Activated T-helper 2 cell treated with anti-CD3 and anti-CD28 coated beads, Interferon-gamma antibody, Interleukin-2, Interleukin-4, amounts not matched to agents 10 μg/mL and 5 μg/mL and 100 μg/mL, durations not matched to agents 14 hours and 24 hours and 36 hours (primary cell): ENCODE data around the gene LRRTM4. TPM values are rescaled to one million over a fixed set of nuclear protein-coding genes. Genes with fewer than 3 reads are reported as not detected.
"Not testable (repeated sequence)": the region's sequence is repeated elsewhere in the genome, so short reads cannot be mapped to it uniquely, and the experiment has no call there.

Experiments
- DNase-seq: peaks from one replicate; pipeline ENCODE4 v3.0.0; 2021; ENCODE audit warnings: low spot score
- H3K27ac Mint-ChIP-seq: one replicate; pipeline ENCODE4 v1.8.0; 2021; ENCODE audit warnings: mixed read lengths
- H3K27me3 Mint-ChIP-seq: one replicate; pipeline ENCODE4 v1.8.0; 2021; ENCODE audit warnings: low read depth, mixed read lengths
- H3K36me3 Mint-ChIP-seq: one replicate; pipeline ENCODE4 v1.8.0; 2021; ENCODE audit warnings: low read depth, mixed read lengths
- H3K4me1 Mint-ChIP-seq: one replicate; pipeline ENCODE4 v1.8.0; 2021; ENCODE audit warnings: low read depth, mixed read lengths
- H3K4me3 Mint-ChIP-seq: one replicate; pipeline ENCODE4 v1.8.0; 2021; ENCODE audit warnings: low read depth, mild to moderate bottlenecking, moderate library complexity, mixed read lengths
- H3K9me3 Mint-ChIP-seq: one replicate; pipeline ENCODE4 v1.8.0; 2021; ENCODE audit warnings: mixed read lengths
- intact Hi-C: fragments of 100-400 bp; cut with micrococcal nuclease; formaldehyde crosslinking; loops from one replicate; pipeline ENCODE4 v1.15.1; 2023
- total RNA-seq: library from RNA; stranded (reverse); gene quantifications from 2 replicates; pipeline ENCODE4 v1.2.3, GENCODE V29; 2022

The LRRTM4 gene
- total RNA-seq, 1 donor from 2014 or later = not detected

GRCh38 chr2:77108915-77109314 lies 413.3 kb downstream of the LRRTM4 start:
- Mint-ChIP-seq H3K27ac (no peak overlapping the region), H3K9me3 (peaks cover 48% of the 10 kb centered on the region), H3K4me1 (no peaks in the 10 kb centered on the region), H3K36me3 (no peaks in the 10 kb centered on the region), H3K4me3 (no peak overlapping the region), H3K27me3 (no peaks in the 10 kb centered on the region)
- intact Hi-C loops = no loop called here
- DNase-seq = no peak

GRCh38 chr2:77105008-77105407 lies 417.2 kb downstream of the LRRTM4 start:
- no peak for DNase-seq
- Mint-ChIP-seq H3K9me3 (peaks cover 43% of the 10 kb centered on the region), H3K4me1 (no peaks in the 10 kb centered on the region), H3K27me3 (no peaks in the 10 kb centered on the region), H3K36me3 (no peaks in the 10 kb centered on the region), H3K4me3 (no peak overlapping the region), H3K27ac (no peak overlapping the region)
- intact Hi-C loops = no loop called here

GRCh38 chr2:77104554-77104953 lies 417.6 kb downstream of the LRRTM4 start:
- H3K27me3 Mint-ChIP-seq = no peaks in the 10 kb centered on the region
- intact Hi-C loops = no loop called here
- DNase-seq = no peak
- peaks cover 41% of the 10 kb centered on the region for H3K9me3 Mint-ChIP-seq
- no peak overlapping the region for H3K27ac Mint-ChIP-seq
- H3K4me1 Mint-ChIP-seq = no peaks in the 10 kb centered on the region
- H3K36me3 Mint-ChIP-seq = no peaks in the 10 kb centered on the region
- no peak overlapping the region for H3K4me3 Mint-ChIP-seq

- no peak for DNase-seq
- no peak overlapping the region for H3K27ac Mint-ChIP-seq
- H3K36me3 Mint-ChIP-seq = no peaks in the 10 kb centered on the region
- intact Hi-C loops = no loop called here
- H3K4me3 Mint-ChIP-seq = no peak overlapping the region
- peaks cover 31% of the 10 kb centered on the region for H3K9me3 Mint-ChIP-seq
- H3K4me1 Mint-ChIP-seq = no peaks in the 10 kb centered on the region
- H3K27me3 Mint-ChIP-seq = no peaks in the 10 kb centered on the region
Observed at GRCh38 chr2:77102927-77103326, 419.2 kb downstream of the LRRTM4 start.

GRCh38 chr2:77101796-77102452 lies 420.3 kb downstream of the LRRTM4 start:
- Mint-ChIP-seq H3K27me3 (no peaks in the 10 kb centered on the region), H3K9me3 (peaks cover 33% of the 10 kb centered on the region), H3K4me3 (no peak overlapping the region), H3K36me3 (no peaks in the 10 kb centered on the region), H3K4me1 (no peaks in the 10 kb centered on the region), H3K27ac (no peak overlapping the region)
- DNase-seq = no peak
- intact Hi-C loops = no loop called here

GRCh38 chr2:77099961-77100360 lies 422.2 kb downstream of the LRRTM4 start:
- H3K4me3 Mint-ChIP-seq = no peak overlapping the region
- DNase-seq = no peak
- H3K36me3 Mint-ChIP-seq = no peaks in the 10 kb centered on the region
- intact Hi-C loops = no loop called here
- H3K27ac Mint-ChIP-seq = no peak overlapping the region
- peaks cover 34% of the 10 kb centered on the region for H3K9me3 Mint-ChIP-seq
- H3K4me1 Mint-ChIP-seq = no peaks in the 10 kb centered on the region
- H3K27me3 Mint-ChIP-seq = no peaks in the 10 kb centered on the region

- H3K9me3 Mint-ChIP-seq = peaks cover 33% of the 10 kb centered on the region
- H3K36me3 Mint-ChIP-seq, H3K4me3 Mint-ChIP-seq, intact Hi-C loops, H3K27ac Mint-ChIP-seq, H3K4me1 Mint-ChIP-seq, H3K27me3 Mint-ChIP-seq, DNase-seq: not testable (repeated sequence)
Observed at GRCh38 chr2:77095525-77095924, 426.7 kb downstream of the LRRTM4 start.

GRCh38 chr2:77095096-77095495 lies 427.1 kb downstream of the LRRTM4 start:
- Mint-ChIP-seq H3K4me3 (no peak overlapping the region), H3K27ac (no peak overlapping the region), H3K27me3 (no peaks in the 10 kb centered on the region), H3K4me1 (no peaks in the 10 kb centered on the region), H3K36me3 (no peaks in the 10 kb centered on the region), H3K9me3 (peaks cover 35% of the 10 kb centered on the region)
- no peak for DNase-seq
- intact Hi-C loops = no loop called here

GRCh38 chr2:77088424-77088823 lies 433.8 kb downstream of the LRRTM4 start:
- intact Hi-C loops, H3K27ac Mint-ChIP-seq, DNase-seq, H3K27me3 Mint-ChIP-seq, H3K4me1 Mint-ChIP-seq, H3K36me3 Mint-ChIP-seq, H3K4me3 Mint-ChIP-seq: not testable (repeated sequence)
- peaks cover 31% of the 10 kb centered on the region for H3K9me3 Mint-ChIP-seq

GRCh38 chr2:77087987-77088414 lies 434.2 kb downstream of the LRRTM4 start:
- no peak for DNase-seq
- Mint-ChIP-seq H3K36me3 (no peaks in the 10 kb centered on the region), H3K4me1 (no peaks in the 10 kb centered on the region), H3K27ac (no peak overlapping the region), H3K9me3 (peaks cover 28% of the 10 kb centered on the region), H3K27me3 (no peaks in the 10 kb centered on the region), H3K4me3 (no peak overlapping the region)
- intact Hi-C loops = no loop called here

- H3K4me1 Mint-ChIP-seq = no peaks in the 10 kb centered on the region
- H3K36me3 Mint-ChIP-seq = no peaks in the 10 kb centered on the region
- peaks cover 19% of the 10 kb centered on the region for H3K9me3 Mint-ChIP-seq
- H3K4me3 Mint-ChIP-seq = no peak overlapping the region
- H3K27ac Mint-ChIP-seq = no peak overlapping the region
- intact Hi-C loops = no loop called here
- H3K27me3 Mint-ChIP-seq = no peaks in the 10 kb centered on the region
- DNase-seq = no peak
Observed at GRCh38 chr2:77086478-77086877, 435.7 kb downstream of the LRRTM4 start.

- Mint-ChIP-seq H3K27ac (no peak overlapping the region), H3K36me3 (no peaks in the 10 kb centered on the region), H3K9me3 (peaks cover 19% of the 10 kb centered on the region), H3K27me3 (no peaks in the 10 kb centered on the region), H3K4me1 (no peaks in the 10 kb centered on the region), H3K4me3 (no peak overlapping the region)
- no peak for DNase-seq
- intact Hi-C loops = no loop called here
Observed at GRCh38 chr2:77086051-77086450, 436.1 kb downstream of the LRRTM4 start.

- Mint-ChIP-seq H3K27me3 (no peaks in the 10 kb centered on the region), H3K4me3 (no peak overlapping the region), H3K36me3 (no peaks in the 10 kb centered on the region), H3K4me1 (no peaks in the 10 kb centered on the region), H3K27ac (no peak overlapping the region), H3K9me3 (peaks cover 24% of the 10 kb centered on the region)
- intact Hi-C loops = no loop called here
- no peak for DNase-seq
Observed at GRCh38 chr2:77085561-77085960, 436.6 kb downstream of the LRRTM4 start.

- no peaks in the 10 kb centered on the region for H3K27me3 Mint-ChIP-seq
- no peak overlapping the region for H3K4me3 Mint-ChIP-seq
- no peak overlapping the region for H3K27ac Mint-ChIP-seq
- peaks cover 15% of the 10 kb centered on the region for H3K9me3 Mint-ChIP-seq
- no peak for DNase-seq
- H3K36me3 Mint-ChIP-seq = no peaks in the 10 kb centered on the region
- H3K4me1 Mint-ChIP-seq = no peaks in the 10 kb centered on the region
- intact Hi-C loops = no loop called here
Observed at GRCh38 chr2:77081597-77081996, 440.6 kb downstream of the LRRTM4 start.
